Measurements from ENCODE around the gene LSM14A.
"Not testable (repeated sequence)": the region's sequence is repeated elsewhere in the genome, so short reads cannot be mapped to it uniquely, and the experiment has no call there.

Gene LSM14A

DNA sequence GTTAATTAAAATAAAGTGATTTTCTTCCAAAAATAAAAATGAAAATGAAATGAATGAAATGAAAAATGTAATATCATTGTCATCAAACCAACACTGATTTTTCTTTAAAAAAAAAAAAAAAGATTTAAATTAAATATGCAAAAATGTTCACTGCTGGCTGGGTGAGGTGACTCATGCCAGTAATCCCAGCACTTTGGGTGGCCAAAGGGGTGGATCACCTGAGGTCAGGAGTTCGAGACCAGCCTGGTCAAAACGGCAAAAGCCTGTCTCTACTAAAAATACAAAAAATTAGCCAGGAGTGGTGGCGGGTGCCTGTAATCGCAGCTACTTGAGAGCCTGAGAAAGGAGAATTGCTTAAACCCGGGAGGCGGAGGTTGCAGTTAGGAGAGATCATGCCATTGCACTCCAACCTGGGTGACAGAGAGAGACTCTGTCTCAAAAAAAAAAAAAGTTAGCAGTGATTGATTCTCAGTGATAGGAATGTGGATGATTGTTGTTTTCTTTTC is 44.6 kb upstream of the LSM14A start:
- TF ChIP-seq CTCF (conservative IDR thresholded peaks at IDR 0.05; ENCODE audit: low read length) = no peak
- TF ChIP-seq EZH2phosphoT487 (IDR thresholded peaks at IDR 0.05; ENCODE audit: borderline replicate concordance) = no peak
- H3K4me1 ChIP-seq (ENCODE audit: insufficient read depth, low read length, poor library complexity, severe bottlenecking) = no peaks in the 10 kb centered on the region
- no peaks in the 10 kb centered on the region for H3K9me3 ChIP-seq (ENCODE audit: insufficient read depth, low read depth, low read length)
- no peaks in the 10 kb centered on the region for H3K36me3 ChIP-seq (ENCODE audit: insufficient read depth, low read length)
- no peaks in the 10 kb centered on the region for H4K20me1 ChIP-seq (ENCODE audit: insufficient read depth, low read length, poor library complexity, severe bottlenecking)
- no peaks in the 10 kb centered on the region for H3K27me3 ChIP-seq (ENCODE audit: insufficient read depth, low read length, poor library complexity, severe bottlenecking)
- no peak overlapping the region for H3K4me2 ChIP-seq (ENCODE audit: low read depth, low read length, poor library complexity, severe bottlenecking)
- H3K9ac ChIP-seq (ENCODE audit: low read depth, low read length, poor library complexity, severe bottlenecking) = no peak overlapping the region
- H3K4me3 ChIP-seq (ENCODE audit: low read length, poor library complexity, severe bottlenecking) = no peak overlapping the region
- H3K9me2 ChIP-seq (replicated peaks; ENCODE audit: low read depth, low read length) = no peaks in the 10 kb centered on the region
- H3F3A ChIP-seq (ENCODE audit: low read depth) = no peaks in the 10 kb centered on the region
- H3K79me2 ChIP-seq (ENCODE audit: insufficient read depth, low read length) = no peaks in the 10 kb centered on the region
- no peak overlapping the region for H2AFZ ChIP-seq (ENCODE audit: low read length)

DNA sequence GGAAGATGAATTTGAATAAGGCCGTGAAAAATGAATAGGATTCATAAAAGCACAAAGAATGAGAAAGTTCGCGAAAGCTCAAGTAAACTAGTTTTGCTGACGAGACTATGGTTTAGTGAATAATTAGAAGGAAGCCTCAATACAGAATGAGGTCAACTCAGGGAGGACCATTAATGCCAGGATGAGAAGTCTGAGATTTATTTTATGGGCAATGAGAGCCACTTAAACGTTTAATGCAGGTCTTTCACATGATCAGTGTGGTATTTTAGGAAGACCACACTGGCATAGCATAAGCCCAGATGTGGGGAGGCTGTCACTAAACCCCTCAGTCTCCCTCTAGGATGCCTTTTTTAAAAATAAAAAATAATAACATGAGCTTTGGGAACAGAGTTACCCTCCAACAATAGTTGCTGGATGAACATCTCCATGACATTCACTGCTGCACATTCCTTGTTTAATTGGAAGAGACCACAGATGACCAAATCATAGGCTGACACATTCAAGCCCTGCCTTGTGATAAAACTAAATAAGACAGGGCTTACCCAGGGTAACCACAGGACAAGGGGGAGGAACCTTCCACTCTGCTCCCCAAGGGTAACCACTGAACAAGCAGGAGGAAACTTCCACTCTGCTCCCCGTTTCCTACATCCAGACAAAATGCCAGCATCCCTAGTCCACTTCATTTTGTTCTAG is 43.6 kb upstream of the LSM14A start:
- no peaks in the 10 kb centered on the region for H3K79me2 ChIP-seq (ENCODE audit: insufficient read depth, low read length)
- H3K9ac ChIP-seq (ENCODE audit: low read depth, low read length, poor library complexity, severe bottlenecking) = no peak overlapping the region
- H3K4me3 ChIP-seq (ENCODE audit: low read length, poor library complexity, severe bottlenecking) = no peak overlapping the region
- H3K9me3 ChIP-seq (ENCODE audit: insufficient read depth, low read depth, low read length) = no peaks in the 10 kb centered on the region
- no peaks in the 10 kb centered on the region for H3K27me3 ChIP-seq (ENCODE audit: insufficient read depth, low read length, poor library complexity, severe bottlenecking)
- no peak overlapping the region for H3K4me2 ChIP-seq (ENCODE audit: low read depth, low read length, poor library complexity, severe bottlenecking)
- no peaks in the 10 kb centered on the region for H3K36me3 ChIP-seq (ENCODE audit: insufficient read depth, low read length)
- TF ChIP-seq CTCF (conservative IDR thresholded peaks at IDR 0.05; ENCODE audit: low read length) (no peak), EZH2phosphoT487 (IDR thresholded peaks at IDR 0.05; ENCODE audit: borderline replicate concordance) (no peak)
- H3K4me1 ChIP-seq (ENCODE audit: insufficient read depth, low read length, poor library complexity, severe bottlenecking) = no peaks in the 10 kb centered on the region
- no peaks in the 10 kb centered on the region for H3K9me2 ChIP-seq (replicated peaks; ENCODE audit: low read depth, low read length)
- H4K20me1 ChIP-seq (ENCODE audit: insufficient read depth, low read length, poor library complexity, severe bottlenecking) = no peaks in the 10 kb centered on the region
- no peak overlapping the region for H2AFZ ChIP-seq (ENCODE audit: low read length)
- H3F3A ChIP-seq (ENCODE audit: low read depth) = no peaks in the 10 kb centered on the region

- peaks cover 3% of the 10 kb centered on the region for H3K4me1 ChIP-seq (ENCODE audit: insufficient read depth, low read length, poor library complexity, severe bottlenecking)
- TF ChIP-seq EZH2phosphoT487 (IDR thresholded peaks at IDR 0.05; ENCODE audit: borderline replicate concordance) = no peak
- TF ChIP-seq CTCF (conservative IDR thresholded peaks at IDR 0.05; ENCODE audit: low read length) = no peak
- no peaks in the 10 kb centered on the region for H3F3A ChIP-seq (ENCODE audit: low read depth)
- H3K9me2 ChIP-seq (replicated peaks; ENCODE audit: low read depth, low read length) = no peaks in the 10 kb centered on the region
- no peaks in the 10 kb centered on the region for H3K27me3 ChIP-seq (ENCODE audit: insufficient read depth, low read length, poor library complexity, severe bottlenecking)
- no peak overlapping the region for H3K4me2 ChIP-seq (ENCODE audit: low read depth, low read length, poor library complexity, severe bottlenecking)
- H3K9ac ChIP-seq (ENCODE audit: low read depth, low read length, poor library complexity, severe bottlenecking) = no peak overlapping the region
- no peak overlapping the region for H2AFZ ChIP-seq (ENCODE audit: low read length)
- no peaks in the 10 kb centered on the region for H3K79me2 ChIP-seq (ENCODE audit: insufficient read depth, low read length)
- no peaks in the 10 kb centered on the region for H4K20me1 ChIP-seq (ENCODE audit: insufficient read depth, low read length, poor library complexity, severe bottlenecking)
- H3K4me3 ChIP-seq (ENCODE audit: low read length, poor library complexity, severe bottlenecking) = no peak overlapping the region
- H3K9me3 ChIP-seq (ENCODE audit: insufficient read depth, low read depth, low read length) = no peaks in the 10 kb centered on the region
- no peaks in the 10 kb centered on the region for H3K36me3 ChIP-seq (ENCODE audit: insufficient read depth, low read length)
Observed at GRCh38 chr19:34131100-34131499, 41.2 kb upstream of the LSM14A start.

GRCh38 chr19:34132145-34132544 is 40.2 kb upstream of the LSM14A start:
- H3K4me3 ChIP-seq (ENCODE audit: low read length, poor library complexity, severe bottlenecking); H3K9me2 ChIP-seq (replicated peaks; ENCODE audit: low read depth, low read length); H3K9me3 ChIP-seq (ENCODE audit: insufficient read depth, low read depth, low read length); H4K20me1 ChIP-seq (ENCODE audit: insufficient read depth, low read length, poor library complexity, severe bottlenecking); H3K36me3 ChIP-seq (ENCODE audit: insufficient read depth, low read length); H2AFZ ChIP-seq (ENCODE audit: low read length); H3K79me2 ChIP-seq (ENCODE audit: insufficient read depth, low read length); H3K4me2 ChIP-seq (ENCODE audit: low read depth, low read length, poor library complexity, severe bottlenecking); H3K9ac ChIP-seq (ENCODE audit: low read depth, low read length, poor library complexity, severe bottlenecking); H3K4me1 ChIP-seq (ENCODE audit: insufficient read depth, low read length, poor library complexity, severe bottlenecking); H3K27me3 ChIP-seq (ENCODE audit: insufficient read depth, low read length, poor library complexity, severe bottlenecking); H3F3A ChIP-seq (ENCODE audit: low read depth): not testable (repeated sequence)

DNA sequence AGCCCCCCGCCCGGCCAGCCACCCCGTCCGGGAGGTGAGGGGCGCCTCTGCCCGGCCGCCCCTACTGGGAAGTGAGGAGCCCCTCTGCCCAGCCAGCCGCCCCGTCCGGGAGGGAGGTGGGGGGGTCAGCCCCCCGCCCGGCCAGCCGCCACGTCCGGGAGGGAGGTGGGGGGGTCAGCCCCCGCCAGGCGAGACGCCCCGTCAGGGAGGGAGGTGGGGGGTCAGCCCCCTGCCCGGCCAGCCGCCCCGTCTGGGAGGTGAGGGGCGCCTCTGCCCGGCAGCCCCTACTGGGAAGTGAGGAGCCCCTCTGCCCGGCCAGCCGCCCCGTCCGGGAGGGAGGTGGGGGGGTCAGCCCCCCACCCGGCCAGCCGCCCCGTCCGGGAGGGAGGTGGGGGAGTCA is 39.6 kb upstream of the LSM14A start:
- not testable (repeated sequence) for H3F3A ChIP-seq (ENCODE audit: low read depth); H2AFZ ChIP-seq (ENCODE audit: low read length); H3K4me1 ChIP-seq (ENCODE audit: insufficient read depth, low read length, poor library complexity, severe bottlenecking); H4K20me1 ChIP-seq (ENCODE audit: insufficient read depth, low read length, poor library complexity, severe bottlenecking); H3K4me2 ChIP-seq (ENCODE audit: low read depth, low read length, poor library complexity, severe bottlenecking); H3K4me3 ChIP-seq (ENCODE audit: low read length, poor library complexity, severe bottlenecking); H3K9ac ChIP-seq (ENCODE audit: low read depth, low read length, poor library complexity, severe bottlenecking); H3K9me3 ChIP-seq (ENCODE audit: insufficient read depth, low read depth, low read length); H3K79me2 ChIP-seq (ENCODE audit: insufficient read depth, low read length); H3K27me3 ChIP-seq (ENCODE audit: insufficient read depth, low read length, poor library complexity, severe bottlenecking); H3K9me2 ChIP-seq (replicated peaks; ENCODE audit: low read depth, low read length); H3K36me3 ChIP-seq (ENCODE audit: insufficient read depth, low read length)
